ENCODE measurements around the gene SORD.
"Not testable (repeated sequence)": the region's sequence is repeated elsewhere in the genome, so short reads cannot be mapped to it uniquely, and the experiment has no call there.

Gene SORD

GRCh38 chr15:45100884-45101625 lies 78.1 kb downstream of the SORD start:
- DNase-seq, result no peak

GRCh38 chr15:45101749-45102148 lies 78.8 kb downstream of the SORD start:
- DNase-seq, result no peak

- DNase-seq, result no peak
These were observed 79.2 kb downstream of the SORD start for GRCh38 chr15:45102226-45102625.

- DNase-seq, result not testable (repeated sequence)
These were observed 81.2 kb downstream of the SORD start for GRCh38 chr15:45104170-45104569.

- DNase-seq, result no peak
These were observed 82.6 kb downstream of the SORD start for GRCh38 chr15:45105586-45105985.

GRCh38 chr15:45106002-45106790 lies 83.2 kb downstream of the SORD start:
- no peak for DNase-seq

- no peak for DNase-seq
These were observed 85.1 kb downstream of the SORD start for GRCh38 chr15:45107941-45108630.

GRCh38 chr15:45110256-45110820 lies 87.3 kb downstream of the SORD start:
- no peak for DNase-seq

- DNase-seq, result no peak
These were observed 88.6 kb downstream of the SORD start for GRCh38 chr15:45111390-45112142.

GRCh38 chr15:45112143-45112590 lies 89.2 kb downstream of the SORD start:
- DNase-seq, result no peak

GRCh38 chr15:45112591-45113379 lies 89.8 kb downstream of the SORD start:
- DNase-seq, result no peak

- DNase-seq, result no peak
These were observed 90.5 kb downstream of the SORD start for GRCh38 chr15:45113380-45113990.

- DNase-seq, result no peak
These were observed 91.2 kb downstream of the SORD start, which contains the start of the genes DUOX2 and DUOXA2 for GRCh38 chr15:45114076-45114750. TSS of gene DUOX2 (minus strand) at chr15:45114172. CDS start at chr15:45113411, 761 bp downstream. TSS of gene DUOXA2 (plus strand) at chr15:45114326. CDS start at chr15:45114606, 280 bp downstream.

GRCh38 chr15:45114751-45115085 lies 91.7 kb downstream of the SORD start:
- DNase-seq, result no peak

- DNase-seq, result no peak
These were observed 92.4 kb downstream of the SORD start for GRCh38 chr15:45115312-45115820.

GRCh38 chr15:45116006-45116481 lies 93.0 kb downstream of the SORD start:
- DNase-seq, result no peak

GRCh38 chr15:45116482-45117307 lies 93.7 kb downstream of the SORD start:
- no peak for DNase-seq

GRCh38 chr15:45117308-45118130 lies 94.5 kb downstream of the SORD start:
- no peak for DNase-seq

Data from CD4-positive, alpha-beta T cell treated with Interleukin-4 for 1 hour (primary cell).